RPMI8226 (cell line): Measurements from ENCODE around the gene MTMR2.
A peak's percentile ranks its signal among the peaks of the same experiment; 100 is the strongest.

Experiments
- DNase-seq: peaks from one replicate; pipeline ENCODE4 v3.0.0-alpha.2; 2015

The MTMR2 gene

DNA sequence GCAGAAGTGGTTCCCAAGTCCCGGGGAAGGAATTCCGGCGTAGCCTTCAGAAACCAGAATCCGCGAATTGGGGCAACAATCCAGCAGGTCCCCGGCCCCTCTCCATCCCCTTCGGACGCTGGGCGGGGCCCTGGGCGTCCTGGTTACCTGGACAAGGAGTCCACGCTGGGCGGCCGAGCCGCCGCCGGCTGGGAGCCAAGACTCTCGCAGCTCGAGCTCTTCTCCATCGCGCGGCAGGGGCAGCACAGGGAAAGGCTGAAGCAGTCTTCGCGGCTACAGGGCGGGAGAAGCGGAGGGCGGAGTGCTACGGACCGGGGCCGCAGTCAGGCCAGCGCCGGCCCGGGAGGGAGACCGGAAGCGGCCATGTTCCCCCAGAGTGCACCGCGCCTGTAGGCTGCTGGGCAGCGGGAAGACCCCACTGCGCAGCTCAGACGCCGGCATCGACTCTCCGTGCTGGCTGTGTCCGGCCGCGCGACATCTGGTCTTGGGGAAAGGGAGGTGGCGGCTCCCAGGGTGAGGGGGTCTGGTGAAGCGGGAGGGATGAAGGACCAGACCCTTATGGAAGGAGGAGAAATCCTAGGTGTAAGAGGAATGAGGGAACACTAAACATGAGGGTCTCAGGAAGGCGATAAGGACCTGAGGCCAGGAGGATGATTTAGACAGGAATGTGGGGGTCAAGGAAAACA lies at the start of gene MTMR2:
TSS of gene MTMR2 (minus strand) at position 380 of the 686 bp plus-strand sequence. CDS start at position 227, 153 bp downstream.
- peak; percentile 73 for DNase-seq

DNA sequence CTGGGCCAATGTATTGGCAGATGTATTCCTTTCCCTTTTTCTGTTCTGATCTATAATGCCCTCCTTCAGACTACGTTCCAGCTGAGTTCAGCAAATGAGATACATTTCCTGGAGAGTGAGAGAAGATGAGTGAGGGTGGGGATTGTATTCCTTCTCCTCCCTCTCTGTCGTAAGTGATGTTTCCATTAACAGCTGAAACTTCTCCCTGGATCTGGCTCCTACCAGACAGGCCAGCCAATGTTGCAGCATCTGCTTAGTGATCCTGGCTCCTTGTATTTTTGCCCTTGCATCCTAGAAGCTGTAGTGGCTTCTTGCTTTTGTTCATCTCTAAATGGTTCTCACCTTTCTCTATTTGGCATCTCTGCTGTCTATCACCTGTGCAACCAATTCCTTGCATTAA lies 48.2 kb upstream of the MTMR2 start:
- no peak for DNase-seq

DNA sequence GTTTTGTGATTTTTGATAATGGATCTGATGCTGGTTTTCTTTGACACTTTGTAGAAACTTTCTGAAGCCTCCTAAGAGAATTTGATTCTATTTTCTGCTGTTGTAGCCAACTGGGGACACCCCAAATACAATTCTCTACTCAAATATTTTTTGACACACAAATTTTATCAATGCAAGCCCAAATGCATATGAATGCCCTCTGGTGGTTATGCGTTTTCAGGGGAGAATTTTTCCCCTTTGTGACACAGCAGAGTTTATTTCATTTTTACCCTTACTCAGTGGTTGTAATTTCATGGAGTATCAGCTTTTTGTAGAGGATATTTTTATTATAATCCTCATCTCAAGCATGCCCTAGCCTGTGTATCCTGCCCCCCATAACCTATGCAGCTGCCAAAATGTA lies 44.7 kb upstream of the MTMR2 start:
- no peak for DNase-seq

- DNase-seq: no peak
Observed at GRCh38 chr11:95964281-95964680, 40.4 kb upstream of the MTMR2 start.

GRCh38 chr11:95961758-95962157 lies 37.9 kb upstream of the MTMR2 start:
- no peak for DNase-seq

- DNase-seq: no peak
Observed at GRCh38 chr11:95950905-95951304, 27.0 kb upstream of the MTMR2 start.

GRCh38 chr11:95948637-95949036 lies 24.7 kb upstream of the MTMR2 start:
- no peak for DNase-seq

DNA sequence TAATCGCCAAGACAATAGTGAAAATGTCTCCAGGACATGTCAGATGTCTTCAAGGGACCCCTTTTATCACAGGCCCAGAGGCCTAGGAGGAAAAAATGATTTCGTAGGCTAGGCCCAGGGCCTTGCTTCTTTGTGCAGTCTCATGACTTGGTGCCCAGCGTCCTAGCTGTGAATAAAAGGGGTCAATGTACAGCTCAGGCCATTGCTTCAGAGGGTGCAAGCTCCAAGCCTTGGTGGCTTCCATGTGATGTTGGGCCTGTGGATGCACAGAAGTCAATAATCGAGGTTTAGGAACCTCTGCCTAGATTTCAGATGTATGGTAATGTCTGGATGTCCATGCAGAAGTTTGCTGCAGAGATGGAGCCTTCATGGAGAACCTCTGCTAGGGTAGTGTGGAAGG lies 20.7 kb upstream of the MTMR2 start:
- DNase-seq: no peak

- no peak for DNase-seq
Observed at GRCh38 chr11:95943546-95943945, 19.6 kb upstream of the MTMR2 start.

GRCh38 chr11:95939091-95939490 lies 15.2 kb upstream of the MTMR2 start:
- no peak for DNase-seq

DNA sequence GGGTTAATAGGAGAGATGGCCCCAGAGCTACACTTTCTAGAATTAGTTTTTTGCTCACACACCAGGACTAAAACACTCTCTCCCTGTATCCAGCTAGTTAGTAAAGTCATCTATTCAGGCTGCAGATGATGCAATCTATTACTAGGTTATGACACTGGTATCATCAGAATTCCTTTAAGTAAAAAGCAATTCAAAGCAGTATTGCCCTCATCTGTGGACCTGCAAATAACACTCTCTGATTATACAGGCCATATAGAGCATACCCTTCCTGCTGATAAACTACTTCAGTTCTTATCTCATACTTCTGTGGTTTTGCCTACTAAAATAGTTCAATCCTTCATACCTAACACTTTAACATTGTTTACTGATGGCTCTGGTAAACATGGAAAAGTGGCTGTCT lies 13.5 kb upstream of the MTMR2 start:
- DNase-seq: no peak

DNA sequence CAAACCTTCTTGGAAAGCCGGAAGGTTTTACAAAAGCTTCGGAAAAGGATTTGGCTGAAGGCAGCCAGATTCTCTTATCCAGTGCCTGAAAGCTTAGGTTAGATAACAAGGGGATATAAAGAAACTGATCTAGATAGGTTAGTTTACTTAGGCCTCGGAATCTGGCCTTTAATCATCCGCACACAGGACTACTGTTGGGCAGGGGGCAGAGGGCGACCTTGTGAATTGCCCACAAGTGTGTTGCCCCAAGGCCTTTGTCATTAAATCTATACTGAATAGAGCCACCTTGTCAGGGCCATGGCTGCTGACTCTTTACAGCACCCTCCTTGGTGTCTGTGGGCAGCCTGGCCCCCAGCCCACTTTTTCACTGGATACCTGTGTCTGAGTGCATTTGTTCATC lies 9.7 kb upstream of the MTMR2 start:
- DNase-seq: no peak

DNA sequence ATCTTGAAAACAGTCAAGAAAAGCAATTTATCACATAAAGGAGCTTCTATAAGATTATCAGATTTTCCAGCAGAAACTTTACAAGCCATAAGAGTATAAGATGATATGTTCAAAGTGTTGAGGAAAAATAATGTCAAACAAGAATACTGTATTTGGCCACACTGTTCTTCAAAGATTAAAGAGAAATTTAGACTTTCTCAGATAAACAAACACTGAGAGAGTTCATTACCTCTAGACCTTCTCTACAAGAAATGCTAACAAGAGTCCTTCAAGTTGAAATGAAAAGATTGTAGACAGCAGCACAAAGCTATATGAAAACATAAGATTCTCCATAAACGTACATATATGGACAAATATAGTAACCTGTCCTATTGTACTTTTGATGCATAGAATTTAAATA lies 8.0 kb upstream of the MTMR2 start:
- no peak for DNase-seq

DNA sequence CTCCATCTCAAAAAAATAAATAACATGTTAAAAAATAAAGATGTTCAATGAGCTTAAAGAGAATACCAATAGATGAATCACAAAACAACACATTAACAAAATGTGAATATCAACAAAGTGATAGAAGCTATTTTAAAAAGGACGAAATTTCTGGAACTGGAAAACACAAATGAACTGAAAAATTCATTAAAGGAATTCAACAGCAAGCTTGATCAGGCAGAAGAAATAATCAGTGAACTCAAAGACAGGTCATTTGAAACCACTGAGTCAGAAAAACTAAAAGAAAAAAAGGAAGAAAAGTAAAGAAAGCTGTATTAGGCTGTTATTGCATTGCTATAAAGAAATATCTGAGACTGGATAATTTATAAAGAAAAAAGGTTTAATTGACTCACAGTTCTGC lies 7.0 kb upstream of the MTMR2 start:
- DNase-seq: no peak

DNA sequence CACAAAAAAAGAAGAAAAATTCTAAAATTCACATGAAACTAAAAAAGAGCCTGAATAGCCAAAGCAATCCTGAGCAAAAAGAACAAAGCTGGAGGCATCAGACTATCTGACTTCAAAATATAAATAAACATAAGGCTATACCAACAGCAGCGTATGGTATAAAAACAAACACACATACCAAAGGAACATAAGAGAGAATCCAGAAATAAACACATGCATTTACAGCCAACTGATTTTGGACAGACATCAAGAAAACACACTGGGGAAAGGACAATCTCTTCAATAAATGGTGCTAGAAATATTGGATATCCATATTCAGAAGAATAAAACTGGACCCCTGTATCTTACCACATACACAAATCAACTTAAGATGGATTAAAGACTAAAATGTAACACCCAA lies 2.8 kb upstream of the MTMR2 start:
- DNase-seq: no peak

GRCh38 chr11:95925011-95925410 lies 1.1 kb upstream of the MTMR2 start:
- peak; percentile 7 for DNase-seq

GRCh38 chr11:95924414-95924760 lies 480 bp upstream of the MTMR2 start:
- no peak for DNase-seq

DNA sequence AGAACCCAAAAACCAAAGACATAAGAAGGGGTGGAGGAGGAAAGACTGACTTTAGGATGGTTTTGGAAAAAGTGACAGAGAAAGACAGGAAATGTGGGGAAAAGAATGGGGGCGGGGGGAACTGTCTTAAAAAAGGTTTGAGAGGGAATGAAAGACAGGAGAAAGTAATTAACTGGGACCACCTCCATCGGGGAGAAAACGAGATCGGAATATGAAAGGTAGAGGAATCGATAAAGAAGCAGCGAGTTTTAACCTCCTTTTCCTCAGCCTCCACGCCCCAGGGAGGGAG lies 524 bp downstream of the MTMR2 start:
- no peak for DNase-seq

- peak; percentile 16 for DNase-seq
Observed at GRCh38 chr11:95922536-95923438, 1.1 kb downstream of the MTMR2 start.

- no peak for DNase-seq
Observed at GRCh38 chr11:95922099-95922498, 1.8 kb downstream of the MTMR2 start.

GRCh38 chr11:95920460-95921105 lies 3.3 kb downstream of the MTMR2 start:
- no peak for DNase-seq

GRCh38 chr11:95919514-95919913 lies 4.4 kb downstream of the MTMR2 start:
- no peak for DNase-seq

- DNase-seq: no peak
Observed at GRCh38 chr11:95918720-95919119, 5.2 kb downstream of the MTMR2 start.

DNA sequence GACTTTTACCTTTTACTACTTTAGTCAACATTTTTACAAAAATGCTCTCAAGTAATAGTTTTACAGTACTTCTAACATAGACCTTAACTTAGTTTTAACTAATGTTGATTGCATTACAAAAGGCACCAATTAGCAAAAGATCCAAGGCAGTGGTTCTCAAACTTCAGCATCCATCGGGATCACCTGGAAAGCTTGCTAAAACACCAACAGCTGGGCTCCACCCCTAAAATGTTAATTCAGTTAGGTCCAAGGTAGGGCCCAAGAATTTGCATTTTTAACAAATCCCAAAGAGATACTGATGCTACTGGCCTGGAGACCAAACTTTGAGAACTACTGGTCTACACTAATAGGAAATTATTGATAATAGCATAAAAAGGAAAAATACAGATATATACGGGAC lies 5.9 kb downstream of the MTMR2 start:
- DNase-seq: no peak
